GM23248 (cell line): ENCODE data around the gene PPP2R5D.

Experiments used
- EZH2 ChIP-seq: fragments of 200-600 bp; sonication (generic); IDR thresholded peaks from 2 replicates; pipeline ENCODE4 v1.6.1; 2018; ENCODE audit warnings: antibody characterized with exemption, mild to moderate bottlenecking; ENCODE audit not compliant: insufficient read depth, poor library complexity, severe bottlenecking
- EZH2phosphoT487 ChIP-seq: fragments of 200-600 bp; sonication (generic); IDR thresholded peaks from 2 replicates; pipeline ENCODE4 v1.6.1; 2018; ENCODE audit warnings: antibody characterized with exemption, moderate library complexity, mild to moderate bottlenecking, low read depth; ENCODE audit not compliant: insufficient read depth

DNA sequence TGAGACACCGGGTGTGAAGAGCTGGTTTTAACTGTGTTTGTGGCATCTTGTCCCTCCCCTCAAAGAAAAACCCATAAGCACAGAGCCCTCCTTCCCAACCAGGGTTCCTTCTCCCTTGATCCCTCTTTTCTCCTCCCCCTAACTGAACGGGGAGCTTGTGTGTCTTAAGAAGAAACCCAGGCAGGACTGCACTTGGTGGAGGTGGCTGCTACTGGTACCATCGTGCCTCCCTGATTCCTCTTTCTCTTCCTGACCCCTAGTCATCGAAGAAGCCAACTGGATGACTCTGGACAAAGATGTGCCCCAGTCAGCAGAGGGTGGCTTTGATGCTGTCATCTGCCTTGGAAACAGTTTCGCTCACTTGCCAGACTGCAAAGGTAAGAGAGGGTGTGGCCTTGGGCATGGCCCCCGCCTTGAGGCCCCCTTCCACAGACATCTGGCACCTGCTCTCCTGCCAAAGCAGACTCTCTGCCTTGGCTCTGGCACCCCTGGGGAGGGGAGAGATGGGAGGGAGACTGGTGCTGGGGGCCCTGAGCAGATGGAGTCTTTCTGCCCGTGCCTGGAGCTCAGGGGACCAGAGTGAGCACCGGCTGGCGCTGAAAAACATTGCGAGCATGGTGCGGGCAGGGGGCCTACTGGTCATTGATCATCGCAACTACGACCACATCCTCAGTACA, 21.7 kb upstream of the PPP2R5D start:
- TF ChIP-seq EZH2 (no peak), EZH2phosphoT487 (no peak)
